ENCODE data around the gene NEDD4.
"Not testable (repeated sequence)": the region's sequence is repeated elsewhere in the genome, so short reads cannot be mapped to it uniquely, and the experiment has no call there.

The NEDD4 gene

GRCh38 chr15:56004281-56004680 lies 10.9 kb upstream of the NEDD4 start:
- DNase-seq: not testable (repeated sequence)

GRCh38 chr15:56003777-56004176 lies 10.4 kb upstream of the NEDD4 start:
- DNase-seq: not testable (repeated sequence)

- DNase-seq: not testable (repeated sequence)
These were observed 9.9 kb upstream of the NEDD4 start for GRCh38 chr15:56003277-56003676.

- no peak for DNase-seq
These were observed 8.2 kb upstream of the NEDD4 start for GRCh38 chr15:56001471-56002078.

- no peak for DNase-seq
These were observed 6.2 kb upstream of the NEDD4 start for GRCh38 chr15:55999658-56000057.

GRCh38 chr15:55998478-55998877 lies 5.1 kb upstream of the NEDD4 start:
- DNase-seq: no peak

- DNase-seq: no peak
These were observed 570 bp upstream of the NEDD4 start for GRCh38 chr15:55993804-55994560.

- DNase-seq: no peak
These were observed 672 bp downstream of the NEDD4 start for GRCh38 chr15:55992769-55993110.

GRCh38 chr15:55991802-55992768 lies 1.3 kb downstream of the NEDD4 start:
- DNase-seq: no peak

- no peak for DNase-seq
These were observed 2.4 kb downstream of the NEDD4 start for GRCh38 chr15:55990998-55991397.

- no peak for DNase-seq
These were observed 2.9 kb downstream of the NEDD4 start for GRCh38 chr15:55990516-55990915.

- no peak for DNase-seq
These were observed 4.0 kb downstream of the NEDD4 start for GRCh38 chr15:55989383-55989782.

GRCh38 chr15:55981582-55982249 lies 11.7 kb downstream of the NEDD4 start:
- no peak for DNase-seq

- DNase-seq: no peak
These were observed 12.9 kb downstream of the NEDD4 start for GRCh38 chr15:55980511-55980910.

GRCh38 chr15:55977231-55977630 lies 16.2 kb downstream of the NEDD4 start:
- DNase-seq: no peak

- DNase-seq: no peak
These were observed 23.1 kb downstream of the NEDD4 start for GRCh38 chr15:55970286-55970685.

- DNase-seq: no peak
These were observed 23.8 kb downstream of the NEDD4 start for GRCh38 chr15:55969582-55969981.

GRCh38 chr15:55968923-55969322 lies 24.5 kb downstream of the NEDD4 start:
- DNase-seq: no peak

- DNase-seq: no peak
These were observed 28.3 kb downstream of the NEDD4 start for GRCh38 chr15:55965091-55965490.

GRCh38 chr15:55960946-55961345 lies 32.5 kb downstream of the NEDD4 start:
- no peak for DNase-seq

- no peak for DNase-seq
These were observed 33.5 kb downstream of the NEDD4 start for GRCh38 chr15:55959744-55960447.

GRCh38 chr15:55958349-55958748 lies 35.1 kb downstream of the NEDD4 start:
- DNase-seq: no peak
